SK-N-SH (cell line): ENCODE results near the gene REEP1.

ENCODE experiments used
- EZH2phosphoT487 ChIP-seq: fragments of 200-600 bp; sonication (generic); IDR thresholded peaks from 2 replicates; pipeline ENCODE4 v1.6.1; 2017; ENCODE audit warnings: low read depth, mixed run types, mild to moderate bottlenecking, antibody characterized with exemption, moderate library complexity, borderline replicate concordance
- GABPA ChIP-seq: IDR thresholded peaks from 2 replicates; pipeline ENCODE4 v1.4.0; 2012; ENCODE audit warnings: low read depth, mild to moderate bottlenecking
- IRF3 ChIP-seq: fragments of 150-350 bp; IDR thresholded peaks from 2 replicates; pipeline ENCODE4 v1.6.1; 2016; ENCODE audit warnings: mild to moderate bottlenecking, low read depth, low read length
- NFIC ChIP-seq: IDR thresholded peaks from 2 replicates; pipeline ENCODE4 v1.4.0; 2012; ENCODE audit warnings: borderline replicate concordance
- NRF1 ChIP-seq: IDR thresholded peaks from 2 replicates; pipeline ENCODE4 v1.6.1; 2012; ENCODE audit warnings: low read depth, mild to moderate bottlenecking, low read length
- RXRA ChIP-seq: IDR thresholded peaks from 2 replicates; pipeline ENCODE4 v1.4.0; 2012; ENCODE audit warnings: low read depth, mild to moderate bottlenecking, borderline replicate concordance
- SIN3A ChIP-seq: IDR thresholded peaks from 2 replicates; pipeline ENCODE4 v1.6.1; 2012; ENCODE audit warnings: low read depth, mild to moderate bottlenecking, low read length, moderate library complexity, borderline replicate concordance
- YY1 ChIP-seq: IDR thresholded peaks from 2 replicates; pipeline ENCODE4 v1.4.0; 2012; ENCODE audit warnings: low read depth, mild to moderate bottlenecking
- TF ChIP-seq, protein P1 (sequence below): fragments of 200-600 bp; sonication (generic); IDR thresholded peaks from 2 replicates; pipeline ENCODE4 v1.6.1; 2017; ENCODE audit warnings: antibody characterized with exemption, mild to moderate bottlenecking, moderate library complexity

- TF ChIP-seq NRF1 (no peak), EZH2phosphoT487 (no peak), RXRA (no peak), YY1 (no peak), GABPA (no peak), SIN3A (no peak), NFIC (no peak), IRF3 (no peak)
- TF ChIP-seq, protein P1, sequence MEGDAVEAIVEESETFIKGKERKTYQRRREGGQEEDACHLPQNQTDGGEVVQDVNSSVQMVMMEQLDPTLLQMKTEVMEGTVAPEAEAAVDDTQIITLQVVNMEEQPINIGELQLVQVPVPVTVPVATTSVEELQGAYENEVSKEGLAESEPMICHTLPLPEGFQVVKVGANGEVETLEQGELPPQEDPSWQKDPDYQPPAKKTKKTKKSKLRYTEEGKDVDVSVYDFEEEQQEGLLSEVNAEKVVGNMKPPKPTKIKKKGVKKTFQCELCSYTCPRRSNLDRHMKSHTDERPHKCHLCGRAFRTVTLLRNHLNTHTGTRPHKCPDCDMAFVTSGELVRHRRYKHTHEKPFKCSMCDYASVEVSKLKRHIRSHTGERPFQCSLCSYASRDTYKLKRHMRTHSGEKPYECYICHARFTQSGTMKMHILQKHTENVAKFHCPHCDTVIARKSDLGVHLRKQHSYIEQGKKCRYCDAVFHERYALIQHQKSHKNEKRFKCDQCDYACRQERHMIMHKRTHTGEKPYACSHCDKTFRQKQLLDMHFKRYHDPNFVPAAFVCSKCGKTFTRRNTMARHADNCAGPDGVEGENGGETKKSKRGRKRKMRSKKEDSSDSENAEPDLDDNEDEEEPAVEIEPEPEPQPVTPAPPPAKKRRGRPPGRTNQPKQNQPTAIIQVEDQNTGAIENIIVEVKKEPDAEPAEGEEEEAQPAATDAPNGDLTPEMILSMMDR, result no peak
These were observed 147.5 kb downstream of the REEP1 start for GRCh38 chr2:86189782-86190416.
